Stomach (tissue), 19 donors: ENCODE data around the gene ARID4A. TPM values are rescaled to one million over a fixed set of nuclear protein-coding genes. Genes with fewer than 3 reads are reported as not detected.
"Not testable (repeated sequence)": the region's sequence is repeated elsewhere in the genome, so short reads cannot be mapped to it uniquely, and the experiment has no call there.

ENCODE experiments used
- DNase-seq, 2 donors: peaks; one replicate each; pipeline versions ENCODE4 v3.0.0 to v3.0.0-alpha.2; 2013 to 2019
- H3K27ac ChIP-seq, 5 donors: fragments of 200-600 bp in 4 of 5; sonication (generic) in 4 of 5; one replicate each; pipeline ENCODE4 v1.5.1; 2013 to 2019; ENCODE audit warnings: mild to moderate bottlenecking in 1 of 5, moderate library complexity in 1 of 5
- H3K27me3 ChIP-seq, 3 donors: fragments of 200-600 bp; sonication (generic); one replicate each; pipeline ENCODE4 v1.5.1; 2017 to 2019; ENCODE audit warnings: mixed run types in 1 of 3
- H3K36me3 ChIP-seq, 4 donors: fragments of 200-600 bp; sonication (generic); 1 replicate in 3 of 4; 2 replicates in 1 of 4; pipeline ENCODE4 v1.5.1; 2016 to 2019
- H3K4me1 ChIP-seq, 4 donors: fragments of 200-600 bp; sonication (generic); one replicate each; pipeline ENCODE4 v1.5.1; 2016 to 2019
- H3K4me3 ChIP-seq, 4 donors: fragments of 200-600 bp; sonication (generic) in 3 of 4; one replicate each; pipeline ENCODE4 v1.5.1; 2016 to 2019; ENCODE audit warnings: mild to moderate bottlenecking in 1 of 4
- H3K9me3 ChIP-seq, 4 donors: fragments of 200-600 bp; sonication (generic); one replicate each; pipeline ENCODE4 v1.5.1; 2016 to 2019
- EP300 ChIP-seq: sonication (generic); formaldehyde crosslinking; IDR thresholded peaks from one replicate; pipeline ENCODE4 v1.6.1; 2017; ENCODE audit warnings: antibody characterized with exemption
- POLR2A ChIP-seq, 4 donors: fragments of 450-650 bp; IDR thresholded peaks; one replicate each; pipeline ENCODE4 v1.6.1; 2016; ENCODE audit warnings: antibody characterized with exemption in 4 of 4, control low read depth in 2 of 4, mild to moderate bottlenecking in 1 of 4, moderate library complexity in 1 of 4
- POLR2AphosphoS5 ChIP-seq, 3 donors: sonication (generic); formaldehyde crosslinking; IDR thresholded peaks; one replicate each; pipeline ENCODE4 v1.6.1; 2016; ENCODE audit warnings: antibody characterized with exemption in 3 of 3
- WGBS, 5 donors: extraction: QIAGEN DNeasy Blood & Tissue Kit in 3 of 5; methylation state at CpG; one replicate each; pipeline versions ENCODE4 v1.1.5 to v1.1.7; 2013 to 2018; 5-methylcytosine and 5-hydroxymethylcytosine counted together
- intact Hi-C: fragments of 100-400 bp; cut with DNase I; formaldehyde crosslinking; loops from one replicate; pipeline ENCODE4 v1.15.1; 2023; ENCODE audit warnings: low total_unique reads
- long read RNA-seq, 10 donors: transcript quantifications; one replicate each; lab custom pipeline, GENCODE V29; 2026
- polyA plus RNA-seq, 3 donors: library from polyadenylated mRNA; stranded (reverse); fragments of 200-250 nt; gene quantifications; one replicate each; pipeline ENCODE4 v1.2.3, GENCODE V29; 2013
- total RNA-seq, 5 donors: library from RNA; depleted of rRNA; stranded (reverse); fragments of >200 nt; gene quantifications; one replicate each; pipeline versions ENCODE4 v1.1.0 to v1.2.3, GENCODE V29; 2014 to 2016
- TF ChIP-seq, protein P1 (sequence below), 7 experiments: fragments of 450-650 bp in 4 of 7; fragments of 200-600 bp in 3 of 7; sonication (generic) in 3 of 7; IDR thresholded peaks; one replicate each; pipeline ENCODE4 v1.5.1; 2016 to 2019; ENCODE audit warnings: antibody characterized with exemption in 7 of 7, control low read depth in 2 of 7, mild to moderate bottlenecking in 1 of 7
- donor health status: healthy with polysubstance abuse.
- donor health status: Bipolar disorder and iron deficiency.
- donor health status: healthy.

ARID4A gene
- total RNA-seq (10 to 100 TPM; 13.4 to 58.8 (median 15.8) TPM), polyA plus RNA-seq (1 to 10 TPM; 3.5 to 6.9 (median 4.2) TPM)
- long read RNA-seq, donor 1, full-length matches to known transcripts: 1 of 1 reads
- long read RNA-seq, donor 1, partial matches to known transcripts: 0 of 1 reads
- long read RNA-seq, donor 1, other reads (novel, unspliced or antisense): 0 of 1 reads
- long read RNA-seq, donor 2, full-length matches to known transcripts: 3 of 3 reads
- long read RNA-seq, donor 2, partial matches to known transcripts: 0 of 3 reads
- long read RNA-seq, donor 2, other reads (novel, unspliced or antisense): 0 of 3 reads
- long read RNA-seq, donor 3: 0 reads
- long read RNA-seq, donor 4: 0 reads
- long read RNA-seq, donor 5: 0 reads
- long read RNA-seq, donor 6, partial matches to known transcripts: 11 of 11 reads
- long read RNA-seq, donor 6, other reads (novel, unspliced or antisense): 0 of 11 reads
- long read RNA-seq, donor 7: 0 reads
- long read RNA-seq, donor 8, partial matches to known transcripts: 6 of 7 reads
- long read RNA-seq, donor 8, other reads (novel, unspliced or antisense): 0 of 7 reads
- long read RNA-seq, donor 9, partial matches to known transcripts: 6 of 6 reads
- long read RNA-seq, donor 9, other reads (novel, unspliced or antisense): 0 of 6 reads
- long read RNA-seq, donor 10, partial matches to known transcripts: 0 of 28 reads
- long read RNA-seq, donor 10, other reads (novel, unspliced or antisense): 28 of 28 reads

DNA sequence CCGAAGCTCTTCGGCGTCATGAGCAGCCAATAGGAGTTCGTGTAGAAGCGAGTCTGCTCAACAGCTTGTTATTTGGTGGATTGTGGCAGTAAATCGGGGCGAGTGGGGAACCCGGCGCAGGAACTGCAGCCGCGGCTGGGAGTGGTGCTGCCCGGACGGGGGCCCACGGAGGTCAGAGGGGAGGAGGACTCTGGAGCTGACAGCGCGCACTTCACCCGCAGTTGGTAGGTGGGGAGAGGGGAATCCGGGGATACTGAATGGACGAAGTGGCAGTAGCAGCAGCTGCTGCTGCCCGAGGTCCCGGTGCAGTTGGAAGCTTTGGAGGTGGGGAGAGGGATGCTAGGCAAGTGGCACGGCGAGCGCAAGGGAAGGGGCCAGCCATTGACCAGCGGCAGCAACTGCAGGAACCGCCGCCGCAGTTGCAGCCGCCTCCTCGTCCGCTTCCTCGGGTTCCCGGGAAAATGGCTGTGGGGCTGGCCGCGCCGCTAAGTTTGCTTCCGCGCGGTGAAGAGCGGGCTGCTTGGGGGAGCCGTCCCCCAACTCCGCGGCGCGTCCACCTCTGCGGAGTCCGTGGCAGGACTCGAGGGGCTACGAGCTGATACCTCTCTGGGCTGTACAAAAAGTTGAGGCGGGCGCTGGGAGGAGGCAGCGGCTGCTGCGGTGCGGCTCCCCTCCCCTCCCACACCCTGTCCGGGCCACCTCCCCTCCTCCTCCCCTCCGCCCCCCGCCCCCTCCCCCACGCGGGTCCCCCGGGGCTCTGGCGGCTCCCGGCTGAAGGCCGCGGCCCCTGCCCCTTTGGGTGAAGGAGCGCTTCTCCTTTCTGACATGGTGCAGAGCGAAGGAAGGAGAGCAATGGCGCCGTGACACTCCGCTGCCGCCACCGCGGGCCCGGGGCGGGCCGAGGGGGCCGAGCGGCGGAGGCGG is at the start of gene ARID4A:
Gene ARID4A (plus strand): TSS at position 79 of the 924 bp plus-strand sequence. CDS start 1,300 bp downstream, outside the sequence.
- 0% methylated on average over 32 to 77 of the region's 79 CpGs for WGBS, 5 donors
- H3K27me3 ChIP-seq: no peaks in the 10 kb centered on the region
- H3K27ac ChIP-seq: peak within 1 kb of the TSS; percentile 91 to 98 (median 93)
- no peaks in the 10 kb centered on the region for H3K9me3 ChIP-seq
- peak; percentile 78 to 87 for DNase-seq
- TF ChIP-seq POLR2AphosphoS5 (IDR thresholded peaks at IDR 0.05) (peak; percentile 89 to 95 (median 94)), POLR2A (IDR thresholded peaks at IDR 0.05) (peak in 2 of 4 donors; percentile 83 to 90), EP300 (no peak)
- TF ChIP-seq, protein P1, sequence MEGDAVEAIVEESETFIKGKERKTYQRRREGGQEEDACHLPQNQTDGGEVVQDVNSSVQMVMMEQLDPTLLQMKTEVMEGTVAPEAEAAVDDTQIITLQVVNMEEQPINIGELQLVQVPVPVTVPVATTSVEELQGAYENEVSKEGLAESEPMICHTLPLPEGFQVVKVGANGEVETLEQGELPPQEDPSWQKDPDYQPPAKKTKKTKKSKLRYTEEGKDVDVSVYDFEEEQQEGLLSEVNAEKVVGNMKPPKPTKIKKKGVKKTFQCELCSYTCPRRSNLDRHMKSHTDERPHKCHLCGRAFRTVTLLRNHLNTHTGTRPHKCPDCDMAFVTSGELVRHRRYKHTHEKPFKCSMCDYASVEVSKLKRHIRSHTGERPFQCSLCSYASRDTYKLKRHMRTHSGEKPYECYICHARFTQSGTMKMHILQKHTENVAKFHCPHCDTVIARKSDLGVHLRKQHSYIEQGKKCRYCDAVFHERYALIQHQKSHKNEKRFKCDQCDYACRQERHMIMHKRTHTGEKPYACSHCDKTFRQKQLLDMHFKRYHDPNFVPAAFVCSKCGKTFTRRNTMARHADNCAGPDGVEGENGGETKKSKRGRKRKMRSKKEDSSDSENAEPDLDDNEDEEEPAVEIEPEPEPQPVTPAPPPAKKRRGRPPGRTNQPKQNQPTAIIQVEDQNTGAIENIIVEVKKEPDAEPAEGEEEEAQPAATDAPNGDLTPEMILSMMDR (IDR thresholded peaks at IDR 0.05): no peak
- peak within 1 kb of the TSS; percentile 77 to 97 (median 94) for H3K4me3 ChIP-seq
- peaks cover 15 to 44% (median 40%) of the 10 kb centered on the region in 4 donors for H3K36me3 ChIP-seq
- intact Hi-C loops: loop anchor here (10.0 kb wide), 1 partner anchor 64 kb away; no protein-coding TSS in a partner anchor
- H3K4me1 ChIP-seq: peaks cover 24 to 63% (median 39%) of the 10 kb centered on the region in 4 donors

GRCh38 chr14:58249611-58250010 is 48.7 kb upstream of the ARID4A start:
- peaks cover 9 to 46% (median 26%) of the 10 kb centered on the region in 4 donors for H3K4me1 ChIP-seq
- H3K27me3 ChIP-seq: no peaks in the 10 kb centered on the region
- H3K9me3 ChIP-seq: no peaks in the 10 kb centered on the region
- no peak overlapping the region for H3K27ac ChIP-seq
- DNase-seq: no peak
- WGBS, 5 donors: 93 to 97% (median 96%) methylated on average over 8 of the region's 8 CpGs
- no peak overlapping the region for H3K4me3 ChIP-seq
- TF ChIP-seq, protein P1 (IDR thresholded peaks at IDR 0.05): no peak
- TF ChIP-seq POLR2AphosphoS5 (IDR thresholded peaks at IDR 0.05) (no peak), EP300 (no peak), POLR2A (IDR thresholded peaks at IDR 0.05) (no peak)
- intact Hi-C loops: no loop called here
- peaks cover 16 to 67% (median 64%) of the 10 kb centered on the region in 4 donors for H3K36me3 ChIP-seq

- no peak for TF ChIP-seq EP300
- TF ChIP-seq, protein P1 (IDR thresholded peaks at IDR 0.05): no peak
- no peak for TF ChIP-seq POLR2AphosphoS5 (IDR thresholded peaks at IDR 0.05)
- TF ChIP-seq POLR2A (IDR thresholded peaks at IDR 0.05): no peak
- Histone ChIP-seq H3K27ac (no peak overlapping the region), H3K4me3 (no peak overlapping the region), H3K36me3 (peaks cover 46 to 100% (median 98%) of the 10 kb centered on the region in 4 donors), H3K27me3 (no peaks in the 10 kb centered on the region), H3K4me1 (peaks cover 0 to 6% (median 2%) of the 10 kb centered on the region in 4 donors), H3K9me3 (no peaks in the 10 kb centered on the region)
- WGBS, 5 donors: 95 to 97% (median 96%) methylated on average over 4 of the region's 4 CpGs
- intact Hi-C loops: no loop called here
- DNase-seq: no peak
Measured at GRCh38 chr14:58258156-58258555, 40.2 kb upstream of the ARID4A start.

DNA sequence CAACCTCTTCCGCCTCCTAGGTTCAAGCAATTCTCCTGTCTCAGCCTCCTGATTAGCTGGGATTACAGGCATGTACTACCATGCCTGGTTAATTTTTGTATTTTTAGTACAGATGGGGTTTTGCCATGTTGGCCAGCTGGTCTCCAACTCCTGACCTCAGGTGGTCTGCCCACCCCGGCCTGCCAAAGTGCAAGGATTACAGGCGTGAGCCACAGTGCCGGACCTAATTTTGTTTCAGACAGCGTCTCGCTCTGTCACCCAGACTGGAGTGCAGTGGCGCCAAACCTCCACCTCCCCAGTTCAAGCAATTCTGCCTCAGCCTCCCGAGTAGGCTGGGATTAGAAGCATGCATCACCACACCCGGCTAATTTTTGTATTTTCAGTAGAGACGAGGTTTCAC is 36.4 kb upstream of the ARID4A start:
- H3K4me1 ChIP-seq: peaks cover 0 to 13% (median 3%) of the 10 kb centered on the region in 4 donors
- H3K4me3 ChIP-seq, H3K27ac ChIP-seq, H3K27me3 ChIP-seq, H3K9me3 ChIP-seq, DNase-seq, intact Hi-C loops: not testable (repeated sequence)
- 93 to 97% (median 95%) methylated on average over 10 of the region's 10 CpGs for WGBS, 5 donors
- peaks cover 51 to 100% (median 99%) of the 10 kb centered on the region in 4 donors for H3K36me3 ChIP-seq
